Esophagus muscularis mucosa (tissue), 4 donors: Measurements from ENCODE around the gene ZCCHC13. TPM values are rescaled to one million over a fixed set of nuclear protein-coding genes. Genes with fewer than 3 reads are reported as not detected.

Source experiments
- DNase-seq: peaks from one replicate; pipeline ENCODE4 v3.0.0-alpha.2; 2017; ENCODE audit errors: extremely low spot score
- H3K27ac ChIP-seq, 4 donors: fragments of 200-600 bp; sonication (generic); replicated peaks in 1 of 4; 1 replicate in 3 of 4; 2 replicates in 1 of 4; pipeline ENCODE4 v1.5.1; 2016 to 2019; ENCODE audit warnings: mild to moderate bottlenecking in 1 of 4
- H3K27me3 ChIP-seq, 4 donors: fragments of 200-600 bp; sonication (generic); one replicate each; pipeline versions ENCODE4 v1.5.1 to v1.6.0; 2016 to 2019
- H3K36me3 ChIP-seq, 4 donors: fragments of 200-600 bp; sonication (generic); one replicate each; pipeline ENCODE4 v1.5.1; 2016 to 2019
- H3K4me1 ChIP-seq, 4 donors: fragments of 200-600 bp; sonication (generic); one replicate each; pipeline ENCODE4 v1.5.1; 2016 to 2019
- H3K4me3 ChIP-seq, 4 donors: fragments of 200-600 bp; sonication (generic); 1 replicate in 2 of 4; 2 replicates in 2 of 4; pipeline ENCODE4 v1.5.1; 2016 to 2019; ENCODE audit warnings: mild to moderate bottlenecking in 4 of 4, moderate library complexity in 1 of 4
- H3K9me3 ChIP-seq, 4 donors: fragments of 200-600 bp; sonication (generic); 1 replicate in 3 of 4; 2 replicates in 1 of 4; pipeline ENCODE4 v1.5.1; 2016 to 2019
- EP300 ChIP-seq: sonication (generic); formaldehyde crosslinking; IDR thresholded peaks from one replicate; pipeline ENCODE4 v1.6.1; 2017; ENCODE audit warnings: antibody characterized with exemption
- POLR2A ChIP-seq: fragments of 450-650 bp; IDR thresholded peaks from one replicate; pipeline ENCODE4 v1.6.1; 2017; ENCODE audit warnings: antibody characterized with exemption, moderate library complexity, mild to moderate bottlenecking, low read depth
- POLR2AphosphoS5 ChIP-seq, 2 donors: sonication (generic); formaldehyde crosslinking; IDR thresholded peaks; one replicate each; pipeline ENCODE4 v1.6.1; 2017; ENCODE audit warnings: antibody characterized with exemption in 2 of 2
- WGBS: methylation state at CpG from one replicate; pipeline ENCODE4 v1.1.5; 2018; 5-methylcytosine and 5-hydroxymethylcytosine counted together
- intact Hi-C: fragments of 100-400 bp; cut with DNase I; formaldehyde crosslinking; loops from one replicate; pipeline ENCODE4 v1.15.1; 2023
- total RNA-seq, 4 donors: library from RNA; depleted of rRNA; stranded (reverse); fragments of >200 nt; gene quantifications; one replicate each; pipeline versions ENCODE4 v1.1.0 to v1.2.1, GENCODE V29; 2016
- TF ChIP-seq, protein P1 (sequence below), 3 experiments: fragments of 200-600 bp in 2 of 3; fragments of 450-650 bp in 1 of 3; sonication (generic) in 2 of 3; IDR thresholded peaks; one replicate each; pipeline ENCODE4 v1.5.1; 2017 to 2019; ENCODE audit warnings: antibody characterized with exemption in 3 of 3, mild to moderate bottlenecking in 2 of 3, moderate library complexity in 1 of 3

ZCCHC13 gene
- total RNA-seq, 4 donors from 2014 or later: not detected

GRCh38 chrX:74343343-74344279 lies 39.6 kb downstream of the ZCCHC13 start:
- no peaks in the 10 kb centered on the region for H3K27me3 ChIP-seq
- intact Hi-C loops: loop anchor here (5.0 kb wide), 1 partner anchor 486 kb away; no protein-coding TSS in a partner anchor
- H3K27ac ChIP-seq: no peak overlapping the region
- H3K4me3 ChIP-seq: no peak overlapping the region
- peak; percentile 45 for TF ChIP-seq POLR2AphosphoS5 (IDR thresholded peaks at IDR 0.05)
- TF ChIP-seq EP300: no peak
- no peak for TF ChIP-seq POLR2A
- TF ChIP-seq, protein P1, sequence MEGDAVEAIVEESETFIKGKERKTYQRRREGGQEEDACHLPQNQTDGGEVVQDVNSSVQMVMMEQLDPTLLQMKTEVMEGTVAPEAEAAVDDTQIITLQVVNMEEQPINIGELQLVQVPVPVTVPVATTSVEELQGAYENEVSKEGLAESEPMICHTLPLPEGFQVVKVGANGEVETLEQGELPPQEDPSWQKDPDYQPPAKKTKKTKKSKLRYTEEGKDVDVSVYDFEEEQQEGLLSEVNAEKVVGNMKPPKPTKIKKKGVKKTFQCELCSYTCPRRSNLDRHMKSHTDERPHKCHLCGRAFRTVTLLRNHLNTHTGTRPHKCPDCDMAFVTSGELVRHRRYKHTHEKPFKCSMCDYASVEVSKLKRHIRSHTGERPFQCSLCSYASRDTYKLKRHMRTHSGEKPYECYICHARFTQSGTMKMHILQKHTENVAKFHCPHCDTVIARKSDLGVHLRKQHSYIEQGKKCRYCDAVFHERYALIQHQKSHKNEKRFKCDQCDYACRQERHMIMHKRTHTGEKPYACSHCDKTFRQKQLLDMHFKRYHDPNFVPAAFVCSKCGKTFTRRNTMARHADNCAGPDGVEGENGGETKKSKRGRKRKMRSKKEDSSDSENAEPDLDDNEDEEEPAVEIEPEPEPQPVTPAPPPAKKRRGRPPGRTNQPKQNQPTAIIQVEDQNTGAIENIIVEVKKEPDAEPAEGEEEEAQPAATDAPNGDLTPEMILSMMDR (IDR thresholded peaks at IDR 0.05): peak; percentile 45 to 53 (median 51)
- H3K36me3 ChIP-seq: no peaks in the 10 kb centered on the region
- no peaks in the 10 kb centered on the region for H3K4me1 ChIP-seq
- peaks cover 0 to 10% (median 0%) of the 10 kb centered on the region in 4 donors for H3K9me3 ChIP-seq
- 33% methylated on average over 3 of the region's 3 CpGs for WGBS
- no peak for DNase-seq

- no peak for TF ChIP-seq EP300
- TF ChIP-seq POLR2AphosphoS5 (IDR thresholded peaks at IDR 0.05): no peak
- TF ChIP-seq, protein P1 (IDR thresholded peaks at IDR 0.05): no peak
- no peak for TF ChIP-seq POLR2A
- Histone ChIP-seq H3K4me1 (no peaks in the 10 kb centered on the region), H3K36me3 (no peaks in the 10 kb centered on the region), H3K27ac (no peak overlapping the region), H3K27me3 (no peaks in the 10 kb centered on the region), H3K9me3 (peaks cover 0 to 3% (median 0%) of the 10 kb centered on the region in 4 donors), H3K4me3 (no peak overlapping the region)
- no peak for DNase-seq
- intact Hi-C loops: loop anchor here (5.0 kb wide), 1 partner anchor 487 kb away; no protein-coding TSS in a partner anchor
- 73% methylated on average over 4 of the region's 4 CpGs for WGBS
Measured at GRCh38 chrX:74344280-74344622, 40.3 kb downstream of the ZCCHC13 start.

GRCh38 chrX:74346088-74346487 lies 42.1 kb downstream of the ZCCHC13 start:
- 65% methylated on average over 2 of the region's 2 CpGs for WGBS
- TF ChIP-seq EP300: no peak
- TF ChIP-seq POLR2AphosphoS5 (IDR thresholded peaks at IDR 0.05): no peak
- Histone ChIP-seq H3K9me3 (no peaks in the 10 kb centered on the region), H3K27ac (no peak overlapping the region), H3K27me3 (no peaks in the 10 kb centered on the region), H3K36me3 (no peaks in the 10 kb centered on the region), H3K4me3 (no peak overlapping the region), H3K4me1 (no peaks in the 10 kb centered on the region)
- intact Hi-C loops: no loop called here
- no peak for DNase-seq

GRCh38 chrX:74349387-74349786 lies 45.4 kb downstream of the ZCCHC13 start:
- Histone ChIP-seq H3K27ac (no peak overlapping the region), H3K36me3 (no peaks in the 10 kb centered on the region), H3K4me1 (no peaks in the 10 kb centered on the region), H3K27me3 (no peaks in the 10 kb centered on the region), H3K9me3 (no peaks in the 10 kb centered on the region), H3K4me3 (no peak overlapping the region)
- intact Hi-C loops: no loop called here
- 65% methylated on average over 3 of the region's 3 CpGs for WGBS
- DNase-seq: no peak
- TF ChIP-seq POLR2A: no peak

DNA sequence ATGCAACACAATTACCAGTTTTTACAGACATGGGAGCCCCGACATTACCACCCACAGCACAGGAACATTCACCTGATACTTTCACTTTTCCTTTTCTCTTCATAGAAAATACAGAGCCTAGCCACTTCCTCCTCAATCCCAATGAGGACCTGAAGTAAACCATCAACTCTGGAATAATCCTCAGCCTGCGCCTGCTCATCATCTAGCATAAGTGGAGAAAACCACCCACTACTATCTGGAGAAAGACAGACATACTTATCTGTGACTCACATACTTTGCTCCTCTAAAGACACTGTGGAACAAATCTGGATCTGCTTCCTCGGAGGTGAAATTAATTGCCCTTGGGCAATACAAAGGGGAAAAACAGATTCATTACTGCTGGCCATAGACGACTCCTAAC lies 47.8 kb downstream of the ZCCHC13 start:
- Histone ChIP-seq H3K4me1 (no peaks in the 10 kb centered on the region), H3K4me3 (no peak overlapping the region), H3K36me3 (no peaks in the 10 kb centered on the region), H3K27me3 (no peaks in the 10 kb centered on the region), H3K27ac (no peak overlapping the region), H3K9me3 (no peaks in the 10 kb centered on the region)
- TF ChIP-seq POLR2A (no peak), EP300 (no peak), POLR2AphosphoS5 (IDR thresholded peaks at IDR 0.05) (no peak)
- TF ChIP-seq, protein P1 (IDR thresholded peaks at IDR 0.05): no peak
- WGBS: 71% methylated on average over 4 of the region's 4 CpGs
- DNase-seq: no peak
- intact Hi-C loops: no loop called here
